DMS153 treated with DMSO at 0.1 percent for 48 hours (cell line): ENCODE results near the gene AGRP.
"Not testable (repeated sequence)": the region's sequence is repeated elsewhere in the genome, so short reads cannot be mapped to it uniquely, and the experiment has no call there.

Experiments used
- DNase-seq: peaks from one replicate; lab custom pipeline; 2025; ENCODE audit not compliant: unreplicated experiment; lab: John Stamatoyannopoulos, UW

The AGRP gene

GRCh38 chr16:67504031-67505021 is 21.0 kb upstream of the AGRP start:
- DNase-seq: no peak

GRCh38 chr16:67499106-67499505 is 15.8 kb upstream of the AGRP start:
- no peak for DNase-seq

DNA sequence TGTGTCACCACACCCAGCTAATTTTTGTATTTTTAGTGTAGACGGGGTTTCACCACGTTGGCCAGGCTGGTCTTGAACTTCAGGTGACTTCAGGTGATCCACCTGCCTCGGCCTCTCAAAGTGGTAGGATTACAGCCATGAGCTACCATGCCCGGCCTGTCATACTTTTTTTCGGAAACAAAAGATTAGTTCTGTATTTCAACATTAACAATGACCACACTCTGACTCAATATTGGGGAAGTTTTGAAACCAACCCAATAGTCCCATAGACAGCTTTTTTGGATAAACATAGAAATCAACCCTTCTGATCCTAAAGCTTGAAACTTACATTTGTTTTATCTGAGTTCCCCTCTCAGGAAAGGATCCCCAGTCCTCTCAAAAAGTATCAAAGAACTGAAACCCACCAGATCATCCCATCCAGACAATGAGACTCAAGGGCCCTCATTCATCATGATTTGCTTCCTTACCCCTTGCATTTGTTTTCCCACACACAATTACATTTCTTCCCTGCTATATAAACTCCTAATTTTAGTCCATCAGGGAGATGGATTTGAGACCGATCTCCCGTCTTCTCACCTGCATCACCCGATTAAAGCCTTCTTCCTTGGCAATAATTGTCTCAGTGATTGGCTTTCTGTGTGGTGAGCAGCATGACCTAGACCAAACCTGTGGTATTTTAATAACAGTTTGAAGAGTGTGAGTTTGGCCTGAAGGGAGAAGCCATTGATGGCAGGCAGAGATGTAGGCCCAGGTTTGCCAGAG is 7.2 kb upstream of the AGRP start:
- no peak for DNase-seq

DNA sequence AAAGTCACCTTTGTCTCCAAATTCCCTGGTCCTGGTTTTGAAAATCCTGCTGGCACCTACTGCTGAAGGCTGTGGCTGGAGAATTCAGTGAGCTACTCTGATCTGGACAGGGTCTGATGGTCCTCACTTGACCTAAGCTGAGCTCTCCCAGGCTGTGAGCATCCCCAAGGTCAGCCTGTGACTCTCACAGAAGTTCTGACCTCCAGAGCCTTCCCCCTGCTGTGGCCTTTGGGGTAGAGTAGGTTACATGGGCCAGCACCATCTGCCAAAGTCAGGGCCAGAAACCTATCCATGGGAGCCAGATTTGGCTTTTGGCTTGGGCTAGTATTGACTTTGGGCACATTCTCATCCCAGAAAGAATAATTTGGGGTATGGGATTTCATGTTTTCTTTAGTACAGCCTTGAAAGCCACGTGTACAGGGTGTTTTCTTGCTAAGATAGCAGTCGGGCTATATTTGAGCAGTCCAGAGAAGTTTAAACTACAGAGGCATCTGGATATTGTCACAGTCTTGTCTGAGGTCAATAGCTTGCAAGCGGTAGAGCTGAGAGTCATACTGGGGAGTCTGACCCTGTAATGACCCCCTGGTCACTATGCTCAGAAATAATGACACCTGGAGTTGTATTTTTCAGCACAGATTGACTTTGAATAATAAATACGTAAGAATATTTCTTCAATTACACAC is 6.2 kb upstream of the AGRP start:
- DNase-seq: no peak

GRCh38 chr16:67487561-67487960 is 4.2 kb upstream of the AGRP start:
- DNase-seq: not testable (repeated sequence)

DNA sequence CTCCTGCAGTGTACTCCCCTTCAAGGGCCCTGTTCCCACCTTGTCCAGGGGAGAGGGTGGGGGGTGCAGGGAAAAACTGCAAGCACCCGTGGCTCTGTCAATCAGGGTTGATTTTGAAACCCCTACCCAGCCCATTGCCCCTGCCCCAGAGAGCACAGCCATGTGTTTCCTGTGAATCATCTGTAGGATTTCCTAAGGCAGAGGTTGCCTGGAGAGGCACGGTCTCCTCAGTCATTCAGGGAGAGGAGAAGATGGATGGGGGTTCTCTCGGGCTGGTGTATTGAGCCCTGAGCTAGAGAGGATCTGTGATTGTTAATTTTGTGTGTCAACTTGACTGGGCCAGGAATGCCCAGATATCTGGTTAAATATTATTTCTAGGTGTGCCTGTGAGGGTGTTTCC is 3.5 kb upstream of the AGRP start:
- DNase-seq: no peak

DNA sequence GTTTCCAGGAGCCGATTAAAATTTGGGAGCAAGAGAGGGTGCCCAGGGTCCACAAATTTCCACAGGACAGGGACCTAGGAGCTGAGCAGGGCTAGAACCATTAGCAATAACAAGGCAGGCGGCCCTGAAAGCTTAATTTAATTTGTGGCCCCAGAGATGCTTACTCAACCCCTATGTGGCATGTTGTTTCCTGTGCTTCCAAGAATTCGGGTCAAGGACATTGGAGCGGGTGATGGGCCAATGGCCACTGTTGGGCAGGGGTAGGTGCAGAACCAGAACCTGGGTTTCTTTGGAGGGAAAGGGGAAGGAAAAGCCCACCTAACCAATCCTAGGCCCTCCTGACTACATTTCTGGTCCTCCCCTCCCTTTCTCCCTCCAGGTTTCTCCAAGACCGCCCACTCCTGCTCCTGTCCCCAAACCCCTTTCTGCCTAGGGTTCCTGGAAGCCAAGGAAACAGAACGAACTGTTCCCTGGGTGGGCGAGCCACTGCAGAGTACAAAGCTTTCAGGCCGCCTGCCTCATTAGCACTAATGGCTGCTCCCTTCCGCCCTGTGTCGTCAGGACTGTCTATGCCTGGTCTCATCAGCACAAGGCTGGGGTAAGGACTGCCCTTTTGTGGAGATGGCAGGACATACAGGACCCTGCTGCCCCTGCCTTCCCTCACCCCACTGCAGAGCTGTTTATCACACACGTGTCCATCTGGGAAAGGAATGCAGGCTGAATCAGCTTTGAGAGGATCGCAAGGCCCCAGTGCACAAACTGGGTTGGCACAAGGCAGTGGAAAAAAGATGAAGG is 581 bp upstream of the AGRP start:
- DNase-seq: no peak

DNA sequence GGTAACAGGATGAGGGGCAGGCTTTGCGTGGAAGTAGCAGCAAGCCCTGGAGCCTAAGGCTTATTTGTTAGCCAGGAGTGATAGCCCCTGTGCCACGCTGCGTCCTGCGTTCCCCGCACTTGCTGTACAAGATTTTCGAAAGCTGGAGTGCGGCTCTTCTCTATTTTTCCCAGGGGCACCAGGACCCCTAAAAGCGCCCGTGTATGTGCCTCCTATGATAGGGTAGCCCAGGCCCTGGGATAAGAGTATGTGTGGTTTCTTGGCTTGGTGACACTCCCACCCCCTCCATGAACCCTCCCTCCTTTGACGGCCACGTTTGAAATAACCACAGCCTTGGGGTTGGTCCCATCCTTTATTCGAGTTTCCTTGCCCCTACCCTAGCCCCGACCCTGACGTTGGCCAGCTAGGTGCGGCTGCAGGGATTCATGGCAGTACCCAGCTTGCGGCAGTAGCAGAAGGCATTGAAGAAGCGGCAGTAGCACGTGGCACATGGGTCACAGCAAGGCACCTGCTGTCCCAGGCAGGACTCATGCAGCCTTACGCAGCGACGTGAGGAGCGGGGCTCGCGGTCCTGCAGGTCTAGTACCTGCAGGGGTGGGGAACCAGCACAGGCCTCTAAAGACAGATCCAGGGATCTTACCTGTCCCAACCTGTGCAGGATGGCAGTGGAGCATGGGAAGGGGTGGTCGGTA is 968 bp downstream of the AGRP start:
- no peak for DNase-seq

GRCh38 chr16:67481561-67482232 is 1.6 kb downstream of the AGRP start:
- DNase-seq: no peak

- DNase-seq: peak; percentile 96
Observed at GRCh38 chr16:67480833-67481560, 2.4 kb downstream of the AGRP start, which contains the start of gene ATP6V0D1. Gene ATP6V0D1 (minus strand): TSS chr16:67481157. CDS start chr16:67481086, 71 bp downstream.

DNA sequence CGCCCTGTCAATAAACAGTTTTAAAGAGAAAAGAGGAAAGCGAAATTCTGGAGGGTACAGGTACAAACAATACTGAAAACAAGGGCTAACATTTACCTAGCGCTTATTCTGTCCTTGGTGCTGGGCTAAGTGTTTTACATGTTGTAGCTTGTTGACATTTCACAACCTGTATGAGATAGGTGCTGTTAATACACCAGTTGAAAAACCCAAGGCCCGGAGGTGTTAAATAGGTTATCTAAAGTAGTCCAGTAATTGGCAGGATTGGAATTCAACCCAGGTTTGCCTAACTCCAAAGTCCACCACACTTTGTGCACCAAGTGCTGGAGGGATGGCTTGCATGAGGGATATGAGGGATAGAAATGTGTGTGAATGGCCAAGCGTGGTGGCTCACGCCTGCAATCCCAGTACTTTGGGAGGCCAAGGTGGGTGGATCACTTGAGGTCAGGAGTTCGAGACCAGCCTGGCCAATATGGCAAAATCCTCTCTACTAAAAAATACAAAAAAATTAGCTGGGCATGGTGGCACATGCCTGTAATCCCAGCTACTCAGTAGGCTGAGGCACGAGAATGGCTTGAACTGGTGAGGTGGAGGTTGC is 5.3 kb downstream of the AGRP start:
- DNase-seq: no peak

GRCh38 chr16:67474551-67475455 is 8.5 kb downstream of the AGRP start:
- no peak for DNase-seq

- no peak for DNase-seq
Observed at GRCh38 chr16:67471758-67472384, 11.5 kb downstream of the AGRP start.

GRCh38 chr16:67470359-67470758 is 13.0 kb downstream of the AGRP start:
- DNase-seq: no peak

GRCh38 chr16:67468731-67469130 is 14.6 kb downstream of the AGRP start:
- no peak for DNase-seq

- DNase-seq: no peak
Observed at GRCh38 chr16:67466581-67466980, 16.8 kb downstream of the AGRP start.

- no peak for DNase-seq
Observed at GRCh38 chr16:67464565-67464964, 18.8 kb downstream of the AGRP start.
